Stimulated activated CD4-positive, alpha-beta T cell treated with anti-CD3 and anti-CD28 coated beads, Interleukin-1b, Interleukin-23, amount 100 ng/mL, for 1 hour (primary cell): ENCODE results near the gene PIK3R5.

Experiments used
- DNase-seq, 2 donors: peaks; one replicate each; pipeline ENCODE4 v3.0.0-alpha.2; 2020; ENCODE audit warnings: low read depth in 2 of 2

PIK3R5 gene

DNA sequence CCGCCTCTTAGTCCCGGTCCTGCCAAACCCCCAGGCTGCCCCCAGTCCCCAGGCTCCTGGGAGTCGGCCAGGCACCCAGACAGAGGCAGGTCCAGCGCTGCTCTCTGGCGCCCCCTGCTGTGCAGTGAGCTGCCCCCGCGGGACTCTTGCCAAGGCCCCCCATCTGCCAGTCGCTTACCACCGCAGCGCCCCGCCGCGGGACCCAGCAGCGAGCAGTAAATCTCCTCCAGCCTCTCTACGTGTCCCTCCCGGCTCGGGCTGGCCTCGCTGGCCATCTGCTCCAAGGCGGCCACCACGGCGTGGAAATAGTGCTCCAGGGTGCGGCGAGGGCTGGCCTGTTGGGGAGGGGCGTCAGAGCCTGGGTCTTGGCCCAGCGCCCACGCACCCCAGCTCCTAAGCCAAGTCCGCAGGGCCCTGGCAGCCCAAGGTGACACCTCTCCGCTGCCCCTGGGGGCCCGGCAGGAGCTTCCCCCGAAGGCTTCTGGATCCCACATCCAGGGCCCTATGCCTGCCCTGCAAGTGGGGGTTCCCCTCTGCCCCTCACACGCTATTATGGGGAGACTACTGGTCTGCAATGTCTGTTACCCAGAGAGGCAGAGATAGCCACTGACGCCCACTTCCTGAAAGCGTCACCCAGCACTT is 132.7 kb downstream of the PIK3R5 start:
- DNase-seq = peak in 1 of 2 donors; percentile 3

DNA sequence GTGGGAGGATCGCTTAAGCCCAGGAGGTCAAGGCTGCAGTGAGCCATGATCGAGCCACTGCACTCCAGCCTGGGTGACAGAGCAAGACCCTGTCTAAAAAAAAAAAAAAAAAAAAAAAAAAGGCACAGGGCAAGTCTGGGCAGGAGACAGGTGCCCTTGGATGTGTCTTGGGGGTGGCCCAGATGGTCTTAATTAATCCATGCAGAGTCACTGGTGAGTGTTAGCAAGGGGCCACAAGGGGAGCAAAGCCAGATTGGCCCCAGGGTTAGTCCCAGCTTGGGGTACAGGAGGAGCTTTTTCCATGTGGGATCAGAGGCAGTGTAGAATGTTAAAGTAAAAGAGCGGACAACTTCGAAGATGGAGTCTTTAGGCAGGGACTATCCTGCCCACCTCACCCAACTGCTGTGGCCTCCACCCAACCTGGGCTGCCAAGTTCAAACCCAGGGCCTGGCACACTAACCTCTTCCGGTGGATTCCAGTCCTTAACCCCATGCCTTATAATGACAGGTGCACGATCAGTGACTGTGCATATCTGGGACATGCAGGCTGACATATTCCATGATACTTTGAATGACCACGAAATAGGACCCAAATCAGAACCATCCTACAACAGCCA is 134.2 kb downstream of the PIK3R5 start:
- no peak for DNase-seq

DNA sequence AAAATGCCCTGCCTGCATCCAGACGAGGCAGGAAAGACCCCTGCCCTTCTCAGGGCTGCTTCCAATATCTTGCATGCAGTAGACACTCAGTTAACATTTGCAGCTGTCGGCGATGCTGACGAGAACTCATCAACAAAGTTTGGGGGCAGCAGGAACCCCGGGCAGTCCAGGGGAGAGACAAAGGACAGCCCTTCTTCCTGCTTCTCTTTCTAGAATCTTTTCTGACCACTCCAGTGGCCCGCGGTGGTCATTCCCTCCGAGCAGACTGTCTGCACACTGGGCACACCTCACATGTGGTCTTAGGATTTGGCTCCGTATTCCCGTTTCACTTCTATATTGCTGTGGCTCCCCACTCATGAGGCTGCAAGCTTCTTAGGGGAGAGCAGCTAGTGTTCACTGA is 135.4 kb downstream of the PIK3R5 start:
- DNase-seq = no peak

DNA sequence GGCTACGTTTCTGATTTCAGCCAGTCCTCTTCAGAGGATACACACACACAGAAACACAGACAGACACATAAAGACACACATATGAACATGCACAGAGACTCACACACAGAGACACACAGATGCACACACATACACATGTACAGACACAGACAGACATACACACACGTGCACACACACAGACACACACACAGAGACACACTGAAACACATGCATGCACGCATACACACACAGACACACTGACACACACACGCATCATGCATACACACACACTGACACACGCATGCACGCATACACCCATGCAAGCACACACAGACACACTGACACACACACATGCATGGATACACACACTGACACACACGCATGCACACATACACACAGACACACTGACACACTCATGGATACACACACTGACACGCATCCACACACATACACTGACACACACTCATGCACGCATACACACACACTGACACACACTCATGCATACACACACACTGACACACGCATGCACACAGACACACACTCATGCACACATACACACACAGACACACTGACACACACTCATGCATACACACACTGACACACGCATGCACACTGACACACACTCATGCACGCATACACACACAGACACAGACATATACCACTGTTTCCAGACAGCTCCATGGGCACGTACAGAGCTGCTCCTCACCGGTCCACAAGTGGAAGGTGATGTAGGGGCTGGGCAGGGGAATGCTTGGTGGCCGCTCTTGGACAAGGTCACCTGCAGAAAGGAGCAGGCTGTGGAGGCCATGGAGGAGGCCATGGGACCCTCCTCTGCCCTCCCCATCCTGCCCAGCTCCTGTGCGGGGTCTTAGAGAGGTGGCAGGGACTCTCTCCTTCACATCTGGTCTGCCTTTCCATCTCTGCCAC is 136.2 kb downstream of the PIK3R5 start:
- no peak for DNase-seq
